HCT116 (cell line): ENCODE results near the gene ENOPH1. TPM values are rescaled to one million over a fixed set of nuclear protein-coding genes. Genes with fewer than 3 reads are reported as not detected.

Source experiments
- ATAC-seq: fragments of 200-7000 bp; cut with Tn5 transposase; 2 replicates; pipeline ENCODE4 v1.9.1; 2020; ENCODE audit warnings: mild to moderate bottlenecking, moderate library complexity
- BruUV-seq: library from RNA; stranded (reverse); fragments of 400-500 nt; replicated peaks from 2 replicates; lab custom pipeline; 2021; lab: Mats Ljungman, UMichigan
- CTCF ChIA-PET: fragments of 300-600 bp; sonication (Branson Sonifier 250); formaldehyde crosslinking; loops from one replicate; lab custom pipeline; 2021; ENCODE audit warnings: antibody characterized with exemption; lab: Charles Lee
- POLR2A ChIA-PET: fragments of 300-600, 350-600 bp; sonication (Branson Sonifier 250); formaldehyde crosslinking; loops from one replicate; lab custom pipeline; 2021; ENCODE audit warnings: antibody characterized with exemption; lab: Charles Lee
- RAD21 ChIA-PET, 2 experiments: fragments of 300-600 bp; sonication (Branson Sonifier 250); formaldehyde crosslinking; loops; one replicate each; lab custom pipeline; 2023; ENCODE audit warnings: low total read pairs in 2 of 2; ENCODE audit not compliant: uncharacterized antibody in 2 of 2, unreplicated experiment in 2 of 2, low non-redundant PET in 1 of 2; lab: Charles Lee
- DNase-seq: peaks from one replicate; pipeline ENCODE4 v3.0.0-alpha.2; 2010; ENCODE audit warnings: low read depth, low spot score
- H2AFZ ChIP-seq: fragments of 200-600 bp; shearing (Covaris generic), sonication (generic); 2 replicates; pipeline ENCODE4 v1.6.1; 2017; ENCODE audit warnings: low read depth, mixed run types, mixed read lengths, antibody characterized with exemption, low read length; ENCODE audit not compliant: poor library complexity, severe bottlenecking
- H3K27ac ChIP-seq: 2 replicates; pipeline ENCODE4 v1.5.1; 2012; ENCODE audit warnings: low read depth, low read length
- H3K27me3 ChIP-seq: fragments of 200-600 bp; sonication (generic); 2 replicates; pipeline ENCODE4 v1.6.1; 2016; ENCODE audit warnings: mixed run types, low read length, mixed read lengths; ENCODE audit not compliant: insufficient read depth
- H3K36me3 ChIP-seq, 2 experiments: fragments of 200-500 bp in 1 of 2; fragments of 200-600 bp in 1 of 2; sonication (Bioruptor generic) in 1 of 2; sonication (generic) in 1 of 2; 2 replicates each; pipeline versions ENCODE4 v1.5.1 to v1.6.1; 2014 to 2016; ENCODE audit warnings: low read length in 2 of 2, inconsistent platforms in 1 of 2, mixed read lengths in 1 of 2, mixed run types in 1 of 2; ENCODE audit not compliant: insufficient read depth in 2 of 2, control insufficient read depth in 1 of 2
- H3K4me1 ChIP-seq, 2 experiments: fragments of 200-600 bp in 1 of 2; sonication (generic) in 1 of 2; 2 replicates each; pipeline versions ENCODE4 v1.5.1 to v1.6.1; 2012 to 2017; ENCODE audit warnings: low read length in 2 of 2, inconsistent platforms in 1 of 2, mild to moderate bottlenecking in 1 of 2, mixed read lengths in 1 of 2, mixed run types in 1 of 2, moderate library complexity in 1 of 2; ENCODE audit not compliant: insufficient read depth in 2 of 2, control insufficient read depth in 1 of 2
- H3K4me2 ChIP-seq: fragments of 200-600 bp; sonication (generic); 2 replicates; pipeline ENCODE4 v1.6.1; 2017; ENCODE audit warnings: mixed run types, low read length, mixed read lengths
- H3K4me3 ChIP-seq, 2 experiments: fragments of 200-600 bp in 1 of 2; sonication (generic) in 1 of 2; replicated peaks in 1 of 2; 2 replicates each; pipeline ENCODE4 v1.5.1; 2011 to 2016; ENCODE audit warnings: low read length in 2 of 2, control low read depth in 1 of 2, low read depth in 1 of 2, mild to moderate bottlenecking in 1 of 2, mixed read lengths in 1 of 2, mixed run types in 1 of 2
- H3K79me2 ChIP-seq: fragments of 200-600 bp; sonication (generic); 2 replicates; pipeline ENCODE4 v1.6.1; 2017; ENCODE audit warnings: mild to moderate bottlenecking, mixed run types, low read length, moderate library complexity, mixed read lengths; ENCODE audit not compliant: insufficient read depth
- H3K9ac ChIP-seq: fragments of 200-600 bp; sonication (generic); 2 replicates; pipeline ENCODE4 v1.6.1; 2016; ENCODE audit warnings: low read length, mixed read lengths
- H3K9me2 ChIP-seq: fragments of 200-600 bp; sonication (generic), shearing (Covaris generic); 2 replicates; pipeline ENCODE4 v1.6.1; 2017; ENCODE audit warnings: mixed run types, mild to moderate bottlenecking, moderate library complexity; ENCODE audit not compliant: insufficient read depth
- H3K9me3 ChIP-seq, 2 experiments: fragments of 200-500 bp in 1 of 2; fragments of 200-600 bp in 1 of 2; sonication (Bioruptor generic) in 1 of 2; sonication (generic) in 1 of 2; 2 replicates each; pipeline ENCODE4 v1.6.1; 2014 to 2017; ENCODE audit warnings: low read length in 2 of 2, mixed read lengths in 2 of 2, inconsistent platforms in 1 of 2, low read depth in 1 of 2, mild to moderate bottlenecking in 1 of 2, mixed run types in 1 of 2, moderate library complexity in 1 of 2; ENCODE audit not compliant: control insufficient read depth in 1 of 2, insufficient read depth in 1 of 2
- H4K20me1 ChIP-seq: fragments of 200-600 bp; sonication (generic), shearing (Covaris generic); 2 replicates; pipeline ENCODE4 v1.6.1; 2017; ENCODE audit warnings: mixed run types, mild to moderate bottlenecking, moderate library complexity; ENCODE audit not compliant: insufficient read depth
- CEBPB ChIP-seq: IDR thresholded peaks from 2 replicates; pipeline ENCODE4 v1.6.1; 2012; ENCODE audit warnings: low read depth
- EGR1 ChIP-seq: IDR thresholded peaks from 2 replicates; pipeline ENCODE4 v1.6.1; 2012; ENCODE audit warnings: low read depth
- ELF1 ChIP-seq: IDR thresholded peaks from 2 replicates; pipeline ENCODE4 v1.6.1; 2012; ENCODE audit warnings: low read depth, borderline replicate concordance
- EZH2 ChIP-seq: fragments of 200-600 bp; sonication (generic); IDR thresholded peaks from 2 replicates; pipeline ENCODE4 v1.6.1; 2017; ENCODE audit warnings: antibody characterized with exemption, mixed run types
- JUND ChIP-seq: IDR thresholded peaks from 2 replicates; pipeline ENCODE4 v1.6.1; 2012
- POLR2A ChIP-seq: IDR thresholded peaks from 2 replicates; pipeline ENCODE4 v1.7.0; 2011; ENCODE audit warnings: borderline replicate concordance; ENCODE audit not compliant: insufficient read depth, insufficient read length; ENCODE audit errors: extremely low read depth
- POLR2AphosphoS5 ChIP-seq: IDR thresholded peaks from 2 replicates; pipeline ENCODE4 v1.6.1; 2011; ENCODE audit warnings: mild to moderate bottlenecking, low read depth, low read length, moderate library complexity
- SRF ChIP-seq: IDR thresholded peaks from 2 replicates; pipeline ENCODE4 v1.6.1; 2012; ENCODE audit warnings: low read depth
- ZFX ChIP-seq: fragments of 450-650 bp; IDR thresholded peaks from 2 replicates; pipeline ENCODE4 v1.6.1; 2017
- intact Hi-C: fragments of 100-400 bp; cut with micrococcal nuclease; formaldehyde crosslinking; loops from 2 replicates; pipeline ENCODE4 v1.10.0; 2022
- total RNA-seq: library from RNA; stranded (reverse); gene quantifications from one replicate; pipeline ENCODE4 v1.2.1, GENCODE V29; 2021; ENCODE audit not compliant: unreplicated experiment
- TF ChIP-seq, protein P1 (sequence below): IDR thresholded peaks from 2 replicates; pipeline ENCODE4 v1.6.1; 2012
- TF ChIP-seq, protein P2 (sequence below): IDR thresholded peaks from 2 replicates; pipeline ENCODE4 v1.6.1; 2011; ENCODE audit warnings: mild to moderate bottlenecking, low read length, moderate library complexity; ENCODE audit not compliant: insufficient replicate concordance; ENCODE audit errors: extremely low read depth

The ENOPH1 gene
- total RNA-seq, 1 experiment from 2014 or later = 53.4 TPM

GRCh38 chr4:82428969-82429727, 1.2 kb upstream of the ENOPH1 start (continued):
- TF ChIP-seq, protein P1, sequence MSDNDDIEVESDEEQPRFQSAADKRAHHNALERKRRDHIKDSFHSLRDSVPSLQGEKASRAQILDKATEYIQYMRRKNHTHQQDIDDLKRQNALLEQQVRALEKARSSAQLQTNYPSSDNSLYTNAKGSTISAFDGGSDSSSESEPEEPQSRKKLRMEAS = no peak
- TF ChIP-seq CEBPB (no peak), SRF (no peak), JUND (no peak), EZH2 (no peak)

DNA sequence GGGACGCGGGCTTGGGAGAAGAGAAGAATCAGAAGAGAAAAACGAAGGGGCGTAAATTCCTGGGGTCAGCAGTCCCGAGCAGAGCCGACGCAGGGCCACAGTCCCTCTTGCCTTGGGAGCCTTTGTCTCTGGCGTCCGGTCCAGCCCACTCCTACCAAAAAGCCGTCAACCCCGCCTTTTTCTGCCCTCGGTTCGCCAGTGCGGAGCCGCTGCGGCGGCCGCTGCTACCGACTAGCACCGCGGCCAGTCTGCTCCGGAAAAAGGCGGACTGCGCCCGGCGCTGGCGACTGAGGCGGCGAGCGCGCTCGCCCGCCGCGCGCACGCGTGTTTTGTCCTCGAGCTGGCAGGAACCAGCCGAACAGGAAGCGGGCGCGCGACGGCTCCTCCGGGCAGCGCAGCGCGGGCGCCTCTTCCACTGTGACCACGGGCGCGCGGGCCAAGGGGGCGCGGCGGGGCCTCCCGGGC, 630 bp upstream of the ENOPH1 start:
- Histone ChIP-seq H3K36me3 (peaks cover 38 to 46% of the 10 kb centered on the region in 2 experiments), H3K27ac (peak overlapping the region; percentile 93), H3K79me2 (peaks cover 91% of the 10 kb centered on the region), H3K4me2 (peak overlapping the region; percentile 83), H3K9me2 (no peaks in the 10 kb centered on the region), H4K20me1 (peaks cover 47% of the 10 kb centered on the region), H3K4me1 (peaks cover 10 to 36% of the 10 kb centered on the region in 2 experiments; a peak in 3 of 4 replicates), H2AFZ (no peak overlapping the region), H3K9ac (peak overlapping the region; percentile 98), H3K4me3 (peak overlapping the region; percentile 95 to 98), H3K9me3 (no peaks in the 10 kb centered on the region), H3K27me3 (no peaks in the 10 kb centered on the region)
- peak; percentile 73 for TF ChIP-seq ZFX
- peak; percentile 54 for TF ChIP-seq POLR2AphosphoS5
- TF ChIP-seq, protein P1 = no peak
- TF ChIP-seq EGR1 = no peak
- peak; percentile 61 for TF ChIP-seq POLR2A
- TF ChIP-seq, protein P2, sequence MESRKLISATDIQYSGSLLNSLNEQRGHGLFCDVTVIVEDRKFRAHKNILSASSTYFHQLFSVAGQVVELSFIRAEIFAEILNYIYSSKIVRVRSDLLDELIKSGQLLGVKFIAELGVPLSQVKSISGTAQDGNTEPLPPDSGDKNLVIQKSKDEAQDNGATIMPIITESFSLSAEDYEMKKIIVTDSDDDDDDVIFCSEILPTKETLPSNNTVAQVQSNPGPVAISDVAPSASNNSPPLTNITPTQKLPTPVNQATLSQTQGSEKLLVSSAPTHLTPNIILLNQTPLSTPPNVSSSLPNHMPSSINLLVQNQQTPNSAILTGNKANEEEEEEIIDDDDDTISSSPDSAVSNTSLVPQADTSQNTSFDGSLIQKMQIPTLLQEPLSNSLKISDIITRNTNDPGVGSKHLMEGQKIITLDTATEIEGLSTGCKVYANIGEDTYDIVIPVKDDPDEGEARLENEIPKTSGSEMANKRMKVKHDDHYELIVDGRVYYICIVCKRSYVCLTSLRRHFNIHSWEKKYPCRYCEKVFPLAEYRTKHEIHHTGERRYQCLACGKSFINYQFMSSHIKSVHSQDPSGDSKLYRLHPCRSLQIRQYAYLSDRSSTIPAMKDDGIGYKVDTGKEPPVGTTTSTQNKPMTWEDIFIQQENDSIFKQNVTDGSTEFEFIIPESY = peak; percentile 0
- no peak for TF ChIP-seq ELF1
- RAD21 ChIA-PET = interaction anchor here (0.9 to 1.3 kb wide), 2 partner anchors 56 kb away, joined by 3 to 4 read pairs; partner anchors contain the start of gene HNRNPD (in 2 of the 2)
- POLR2A ChIA-PET = interaction anchor here (0.6 to 1.9 kb wide), 18 partner anchors 8 to 1177 kb away, joined by 3 to 39 read pairs (median 4); partner anchors contain the start of genes HNRNPD and THAP9
- intact Hi-C loops = loop anchor here (1.0 kb wide), 1 partner anchor 55 kb away; no protein-coding TSS in a partner anchor
- CTCF ChIA-PET = interaction anchor here (0.8 to 1.4 kb wide), 8 partner anchors 10 to 309 kb away, joined by 3 to 5 read pairs (median 3); partner anchors contain the start of gene HNRNPD
- BruUV-seq = no TSS peak
- peak; percentile 17 for ATAC-seq
- DNase-seq = no peak
